ENCODE measurements around the gene KIAA1549.
A peak's percentile ranks its signal among the peaks of the same experiment; 100 is the strongest.

Gene KIAA1549

GRCh38 chr7:138890499-138891445, 90.4 kb downstream of the KIAA1549 start:
- no peak for TF ChIP-seq CTCF (IDR thresholded peaks at IDR 0.05; ENCODE audit: borderline replicate concordance, control extremely low read depth, extremely low read depth, insufficient read depth, missing control alignments)
- in situ Hi-C loops (cut with MboI; ENCODE audit: low sequenced_read_pairs, unreplicated experiment): no loop called here
- no peak for DNase-seq (ENCODE audit: low spot score)

- TF ChIP-seq CTCF (IDR thresholded peaks at IDR 0.05; ENCODE audit: borderline replicate concordance, control extremely low read depth, extremely low read depth, insufficient read depth, missing control alignments): no peak
- in situ Hi-C loops (cut with MboI; ENCODE audit: low sequenced_read_pairs, unreplicated experiment): no loop called here
- DNase-seq (ENCODE audit: low spot score): no peak
Observed at GRCh38 chr7:138889582-138890498, 91.3 kb downstream of the KIAA1549 start.

- no peak for DNase-seq (ENCODE audit: low spot score)
- in situ Hi-C loops (cut with MboI; ENCODE audit: low sequenced_read_pairs, unreplicated experiment): no loop called here
- TF ChIP-seq CTCF (IDR thresholded peaks at IDR 0.05; ENCODE audit: borderline replicate concordance, control extremely low read depth, extremely low read depth, insufficient read depth, missing control alignments): no peak
Observed at GRCh38 chr7:138887872-138888656, 93.1 kb downstream of the KIAA1549 start.

- in situ Hi-C loops (cut with MboI; ENCODE audit: low sequenced_read_pairs, unreplicated experiment): no loop called here
- TF ChIP-seq CTCF (IDR thresholded peaks at IDR 0.05; ENCODE audit: borderline replicate concordance, control extremely low read depth, extremely low read depth, insufficient read depth, missing control alignments): no peak
- DNase-seq (ENCODE audit: low spot score): no peak
Observed at GRCh38 chr7:138887085-138887710, 94.0 kb downstream of the KIAA1549 start.

- in situ Hi-C loops (cut with MboI; ENCODE audit: low sequenced_read_pairs, unreplicated experiment): no loop called here
- DNase-seq (ENCODE audit: low spot score): peak; percentile 74
- TF ChIP-seq CTCF (IDR thresholded peaks at IDR 0.05; ENCODE audit: borderline replicate concordance, control extremely low read depth, extremely low read depth, insufficient read depth, missing control alignments): peak; percentile 53
Observed at GRCh38 chr7:138886501-138886917, 94.7 kb downstream of the KIAA1549 start.
